ENCODE data around the gene WASF3.

WASF3 gene

GRCh38 chr13:26688286-26688685 is 130.8 kb downstream of the WASF3 start:
- DNase-seq: no peak

- DNase-seq: no peak
These were observed 131.5 kb downstream of the WASF3 start for GRCh38 chr13:26688980-26689379.

GRCh38 chr13:26693749-26694463 is 136.4 kb downstream of the WASF3 start:
- DNase-seq: no peak

- no peak for DNase-seq
These were observed 137.3 kb downstream of the WASF3 start for GRCh38 chr13:26694609-26695359.

- no peak for DNase-seq
These were observed 137.8 kb downstream of the WASF3 start for GRCh38 chr13:26695360-26695705.

GRCh38 chr13:26695891-26696311 is 138.4 kb downstream of the WASF3 start:
- DNase-seq: no peak

GRCh38 chr13:26697069-26697955 is 139.8 kb downstream of the WASF3 start:
- no peak for DNase-seq

GRCh38 chr13:26698392-26699196 is 141.1 kb downstream of the WASF3 start:
- DNase-seq: no peak

- no peak for DNase-seq
These were observed 141.7 kb downstream of the WASF3 start for GRCh38 chr13:26699197-26699490.

- no peak for DNase-seq
These were observed 148.1 kb downstream of the WASF3 start for GRCh38 chr13:26705536-26705935.

GRCh38 chr13:26706381-26706780 is 148.9 kb downstream of the WASF3 start:
- no peak for DNase-seq

GRCh38 chr13:26707122-26708006 is 149.9 kb downstream of the WASF3 start:
- DNase-seq: no peak

- no peak for DNase-seq
These were observed 150.5 kb downstream of the WASF3 start for GRCh38 chr13:26708007-26708297.

- no peak for DNase-seq
These were observed 152.0 kb downstream of the WASF3 start for GRCh38 chr13:26709461-26709860.

- no peak for DNase-seq
These were observed 152.7 kb downstream of the WASF3 start for GRCh38 chr13:26710166-26710565.

- no peak for DNase-seq
These were observed 153.7 kb downstream of the WASF3 start for GRCh38 chr13:26711211-26711610.

- no peak for DNase-seq
These were observed 155.9 kb downstream of the WASF3 start for GRCh38 chr13:26713341-26713740.

- DNase-seq: no peak
These were observed 159.5 kb downstream of the WASF3 start for GRCh38 chr13:26716984-26717383.

GRCh38 chr13:26718146-26718545 is 160.7 kb downstream of the WASF3 start:
- DNase-seq: no peak

- DNase-seq: no peak
These were observed 161.4 kb downstream of the WASF3 start for GRCh38 chr13:26718872-26719271.

- no peak for DNase-seq
These were observed 162.0 kb downstream of the WASF3 start for GRCh38 chr13:26719356-26719945.

Data from NCI-H187 treated with DMSO at 0.1 percent for 48 hours (cell line).